ENCODE data around the gene WRNIP1. TPM values are rescaled to one million over a fixed set of nuclear protein-coding genes. Genes with fewer than 3 reads are reported as not detected.

WRNIP1 gene
- total RNA-seq, 1 experiment from 2014 or later, result 51.7 TPM

GRCh38 chr6:2797564-2798031 lies 32.4 kb downstream of the WRNIP1 start:
- POLR2A ChIA-PET, result interaction anchor here (0.7 to 1.5 kb wide), 3 partner anchors 32 to 43 kb away, joined by 4 to 10 read pairs (median 4); partner anchors contain the start of gene SERPINB1
- Mint-ChIP-seq H3K27ac (ENCODE audit: unreplicated experiment) (no peak overlapping the region), H3K4me3 (ENCODE audit: unreplicated experiment) (no peak overlapping the region), H3K9me3 (ENCODE audit: unreplicated experiment) (no peaks in the 10 kb centered on the region), H3K36me3 (ENCODE audit: insufficient read depth, unreplicated experiment) (no peaks in the 10 kb centered on the region), H3K4me1 (ENCODE audit: low read depth, unreplicated experiment) (peaks cover 13% of the 10 kb centered on the region), H3K27me3 (ENCODE audit: insufficient read depth, unreplicated experiment) (no peaks in the 10 kb centered on the region)
- Histone ChIP-seq H3K27me3 (replicated peaks; ENCODE audit: control insufficient read depth, insufficient read depth, low read length) (no peaks in the 10 kb centered on the region), H3K36me3 (ENCODE audit: control insufficient read depth, insufficient read depth, low read length) (no peaks in the 10 kb centered on the region), H3K4me3 (ENCODE audit: low read depth, low read length) (no peak overlapping the region), H3K9me3 (no peaks in the 10 kb centered on the region), H3K4me1 (peaks cover 8% of the 10 kb centered on the region)
- intact Hi-C loops (cut with micrococcal nuclease; ENCODE audit: unreplicated experiment), result loop anchor here (10.0 kb wide), 1 partner anchor 257 kb away; no protein-coding TSS in a partner anchor
- BruUV-seq (replicated peaks), result no TSS peak
- peak; percentile 56 to 66 for DNase-seq
- TF ChIP-seq CTCF (IDR thresholded peaks at IDR 0.05; ENCODE audit: insufficient read depth in 1 of 2, low read depth in 1 of 2, low read length in 1 of 2, severe bottlenecking in 1 of 2, unreplicated experiment in 1 of 2), result no peak
- CTCF ChIA-PET, result interaction anchor here (1.5 to 1.7 kb wide), 2 partner anchors 44 to 49 kb away, joined by 4 to 8 read pairs; partner anchors contain the start of gene SERPINB1

GRCh38 chr6:2798586-2799134 lies 33.5 kb downstream of the WRNIP1 start:
- no TSS peak for BruUV-seq (replicated peaks)
- Mint-ChIP-seq H3K4me1 (ENCODE audit: low read depth, unreplicated experiment) (peaks cover 13% of the 10 kb centered on the region), H3K4me3 (ENCODE audit: unreplicated experiment) (no peak overlapping the region), H3K27ac (ENCODE audit: unreplicated experiment) (no peak overlapping the region), H3K36me3 (ENCODE audit: insufficient read depth, unreplicated experiment) (no peaks in the 10 kb centered on the region), H3K9me3 (ENCODE audit: unreplicated experiment) (no peaks in the 10 kb centered on the region), H3K27me3 (ENCODE audit: insufficient read depth, unreplicated experiment) (no peaks in the 10 kb centered on the region)
- H3K36me3 ChIP-seq (ENCODE audit: control insufficient read depth, insufficient read depth, low read length), result no peaks in the 10 kb centered on the region
- CTCF ChIA-PET, result no interaction called here
- H3K4me1 ChIP-seq, result peaks cover 8% of the 10 kb centered on the region
- no peak for TF ChIP-seq CTCF (IDR thresholded peaks at IDR 0.05; ENCODE audit: insufficient read depth in 1 of 2, low read depth in 1 of 2, low read length in 1 of 2, severe bottlenecking in 1 of 2, unreplicated experiment in 1 of 2)
- H3K27me3 ChIP-seq (replicated peaks; ENCODE audit: control insufficient read depth, insufficient read depth, low read length), result no peaks in the 10 kb centered on the region
- no peak for DNase-seq
- intact Hi-C loops (cut with micrococcal nuclease; ENCODE audit: unreplicated experiment), result loop anchor here (10.0 kb wide), 1 partner anchor 256 kb away; no protein-coding TSS in a partner anchor
- H3K9me3 ChIP-seq, result no peaks in the 10 kb centered on the region
- POLR2A ChIA-PET, result no interaction called here
- H3K4me3 ChIP-seq (ENCODE audit: low read depth, low read length), result no peak overlapping the region

- H3K36me3 ChIP-seq (ENCODE audit: control insufficient read depth, insufficient read depth, low read length), result no peaks in the 10 kb centered on the region
- H3K27me3 ChIP-seq (replicated peaks; ENCODE audit: control insufficient read depth, insufficient read depth, low read length), result no peaks in the 10 kb centered on the region
- H3K36me3 Mint-ChIP-seq (ENCODE audit: insufficient read depth, unreplicated experiment), result no peaks in the 10 kb centered on the region
- DNase-seq, result no peak
- no peaks in the 10 kb centered on the region for H3K9me3 Mint-ChIP-seq (ENCODE audit: unreplicated experiment)
- H3K27ac Mint-ChIP-seq (ENCODE audit: unreplicated experiment), result no peak overlapping the region
- CTCF ChIA-PET, result no interaction called here
- no peaks in the 10 kb centered on the region for H3K9me3 ChIP-seq
- peaks cover 8% of the 10 kb centered on the region for H3K4me1 ChIP-seq
- H3K27me3 Mint-ChIP-seq (ENCODE audit: insufficient read depth, unreplicated experiment), result no peaks in the 10 kb centered on the region
- H3K4me1 Mint-ChIP-seq (ENCODE audit: low read depth, unreplicated experiment), result peaks cover 6% of the 10 kb centered on the region
- no peak for TF ChIP-seq CTCF (IDR thresholded peaks at IDR 0.05; ENCODE audit: insufficient read depth in 1 of 2, low read depth in 1 of 2, low read length in 1 of 2, severe bottlenecking in 1 of 2, unreplicated experiment in 1 of 2)
- H3K4me3 ChIP-seq (ENCODE audit: low read depth, low read length), result no peak overlapping the region
- intact Hi-C loops (cut with micrococcal nuclease; ENCODE audit: unreplicated experiment), result loop anchor here (10.0 kb wide), 1 partner anchor 255 kb away; no protein-coding TSS in a partner anchor
- POLR2A ChIA-PET, result no interaction called here
- no peak overlapping the region for H3K4me3 Mint-ChIP-seq (ENCODE audit: unreplicated experiment)
- no TSS peak for BruUV-seq (replicated peaks)
Measured at GRCh38 chr6:2799936-2800527, 34.8 kb downstream of the WRNIP1 start.
